DMS114 treated with DMSO at 0.1 percent for 48 hours (cell line): ENCODE data around the gene CORO2B.

Experiments
- DNase-seq: peaks from one replicate; lab custom pipeline; 2025; ENCODE audit not compliant: unreplicated experiment; lab: John Stamatoyannopoulos, UW

Gene CORO2B

GRCh38 chr15:68696414-68697363 lies 117.9 kb downstream of the CORO2B start:
- no peak for DNase-seq

GRCh38 chr15:68697711-68698690 lies 119.2 kb downstream of the CORO2B start:
- no peak for DNase-seq

GRCh38 chr15:68698708-68699107 lies 119.9 kb downstream of the CORO2B start:
- DNase-seq, result no peak

GRCh38 chr15:68699124-68699880 lies 120.5 kb downstream of the CORO2B start:
- no peak for DNase-seq

GRCh38 chr15:68699881-68700454 lies 121.2 kb downstream of the CORO2B start:
- no peak for DNase-seq

- DNase-seq, result no peak
These were observed 121.8 kb downstream of the CORO2B start for GRCh38 chr15:68700455-68701123.

GRCh38 chr15:68701886-68702285 lies 123.1 kb downstream of the CORO2B start:
- no peak for DNase-seq

- no peak for DNase-seq
These were observed 125.8 kb downstream of the CORO2B start for GRCh38 chr15:68704496-68705021.

GRCh38 chr15:68706256-68706655 lies 127.5 kb downstream of the CORO2B start:
- DNase-seq, result no peak

- no peak for DNase-seq
These were observed 128.1 kb downstream of the CORO2B start for GRCh38 chr15:68706931-68707330.

GRCh38 chr15:68707386-68707785 lies 128.6 kb downstream of the CORO2B start:
- no peak for DNase-seq

- no peak for DNase-seq
These were observed 131.1 kb downstream of the CORO2B start for GRCh38 chr15:68709876-68710275.

- no peak for DNase-seq
These were observed 131.7 kb downstream of the CORO2B start for GRCh38 chr15:68710536-68710935.

GRCh38 chr15:68711406-68711805 lies 132.6 kb downstream of the CORO2B start:
- no peak for DNase-seq

- DNase-seq, result no peak
These were observed 134.1 kb downstream of the CORO2B start for GRCh38 chr15:68712886-68713285.

GRCh38 chr15:68713874-68714273 lies 135.1 kb downstream of the CORO2B start:
- no peak for DNase-seq

- DNase-seq, result no peak
These were observed 136.3 kb downstream of the CORO2B start for GRCh38 chr15:68715111-68715510.

- no peak for DNase-seq
These were observed 139.2 kb downstream of the CORO2B start for GRCh38 chr15:68717951-68718350.

- no peak for DNase-seq
These were observed 139.7 kb downstream of the CORO2B start for GRCh38 chr15:68718468-68718867.

- DNase-seq, result no peak
These were observed 140.3 kb downstream of the CORO2B start for GRCh38 chr15:68719051-68719450.
